Transverse colon (tissue), 4 donors: Measurements from ENCODE around the gene IFT172. TPM values are rescaled to one million over a fixed set of nuclear protein-coding genes. Genes with fewer than 3 reads are reported as not detected.

Experiments used
- DNase-seq: peaks from one replicate; pipeline ENCODE4 v3.0.0-alpha.2; 2019
- H3K27ac ChIP-seq, 4 donors: fragments of 200-600 bp; sonication (generic); 2 replicates each; pipeline ENCODE4 v1.5.1; 2016 to 2018; ENCODE audit warnings: inconsistent platforms in 4 of 4
- H3K27me3 ChIP-seq: fragments of 200-600 bp; sonication (generic); 2 replicates; pipeline ENCODE4 v1.5.1; 2017; ENCODE audit warnings: inconsistent platforms
- H3K36me3 ChIP-seq, 4 donors: fragments of 200-600 bp; sonication (generic); 2 replicates each; pipeline ENCODE4 v1.5.1; 2017 to 2019; ENCODE audit warnings: inconsistent platforms in 4 of 4
- H3K4me1 ChIP-seq, 4 donors: fragments of 200-600 bp; sonication (generic); 2 replicates each; pipeline ENCODE4 v1.5.1; 2017 to 2020; ENCODE audit warnings: inconsistent platforms in 4 of 4
- H3K4me3 ChIP-seq, 4 donors: fragments of 200-600 bp; sonication (generic); 1 replicate in 1 of 4; 2 replicates in 3 of 4; pipeline versions ENCODE4 v1.5.1 to v1.6.1; 2017 to 2019; ENCODE audit warnings: inconsistent platforms in 4 of 4
- H3K9me3 ChIP-seq, 2 donors: fragments of 200-600 bp; sonication (generic); 2 replicates each; pipeline ENCODE4 v1.5.1; 2017 to 2019; ENCODE audit warnings: inconsistent platforms in 2 of 2
- EP300 ChIP-seq: sonication (generic); formaldehyde crosslinking; IDR thresholded peaks from one replicate; pipeline ENCODE4 v1.6.1; 2017; ENCODE audit warnings: antibody characterized with exemption, low read depth
- POLR2A ChIP-seq: fragments of 450-650 bp; IDR thresholded peaks from one replicate; pipeline ENCODE4 v1.6.1; 2016; ENCODE audit warnings: antibody characterized with exemption, mild to moderate bottlenecking, moderate library complexity
- POLR2AphosphoS5 ChIP-seq, 3 donors: sonication (generic); formaldehyde crosslinking; IDR thresholded peaks; one replicate each; pipeline ENCODE4 v1.6.1; 2016; ENCODE audit warnings: antibody characterized with exemption in 3 of 3
- WGBS, 2 donors: methylation state at CpG; one replicate each; pipeline ENCODE4 v1.1.5; 2018; ENCODE audit warnings: low coverage in 1 of 2; 5-methylcytosine and 5-hydroxymethylcytosine counted together
- in situ Hi-C, 4 donors: fragments of 200-750 bp; cut with MboI; loops; one replicate each; pipeline versions ENCODE4 v1.15.0 to v1.15.1; 2017; ENCODE audit warnings: low sequenced_read_pairs in 3 of 4, low pct_ligation_motif_present in 1 of 4, low pct_unique_long_range_greater_than_20kb in 1 of 4
- intact Hi-C: fragments of 100-400 bp; cut with DNase I; formaldehyde crosslinking; loops from one replicate; pipeline ENCODE4 v1.15.1; 2023; ENCODE audit warnings: low total_unique reads
- total RNA-seq, 4 donors: library from RNA; depleted of rRNA; stranded (reverse); fragments of >200 nt; gene quantifications; one replicate each; pipeline ENCODE4 v1.1.0, GENCODE V29; 2016
- TF ChIP-seq, protein P1 (sequence below), 5 experiments: fragments of 200-600 bp in 3 of 5; fragments of 450-650 bp in 2 of 5; sonication (generic) in 3 of 5; IDR thresholded peaks; 1 replicate in 2 of 5; 2 replicates in 3 of 5; pipeline ENCODE4 v1.5.1; 2016 to 2017; ENCODE audit warnings: antibody characterized with exemption in 5 of 5, inconsistent platforms in 3 of 5, mild to moderate bottlenecking in 2 of 5, moderate library complexity in 1 of 5

Gene IFT172
- total RNA-seq, 4 donors from 2014 or later, result 14.5 to 113 (median 43.5) TPM

GRCh38 chr2:27409321-27410073, 80.0 kb downstream of the IFT172 start, which contains the start of gene PPM1G:
PPM1G (minus strand) TSS chr2:27409591; CDS start chr2:27409422, 169 bp downstream.
- Histone ChIP-seq H3K4me3 (peak within 1 kb of the TSS; percentile 71 to 99 (median 94)), H3K9me3 (no peaks in the 10 kb centered on the region), H3K4me1 (peaks cover 12 to 31% (median 20%) of the 10 kb centered on the region in 4 donors), H3K27me3 (no peaks in the 10 kb centered on the region), H3K27ac (peak within 1 kb of the TSS; percentile 91 to 98 (median 94)), H3K36me3 (no peaks in the 10 kb centered on the region)
- intact Hi-C loops, result no loop called here
- TF ChIP-seq EP300, result no peak
- TF ChIP-seq, protein P1, sequence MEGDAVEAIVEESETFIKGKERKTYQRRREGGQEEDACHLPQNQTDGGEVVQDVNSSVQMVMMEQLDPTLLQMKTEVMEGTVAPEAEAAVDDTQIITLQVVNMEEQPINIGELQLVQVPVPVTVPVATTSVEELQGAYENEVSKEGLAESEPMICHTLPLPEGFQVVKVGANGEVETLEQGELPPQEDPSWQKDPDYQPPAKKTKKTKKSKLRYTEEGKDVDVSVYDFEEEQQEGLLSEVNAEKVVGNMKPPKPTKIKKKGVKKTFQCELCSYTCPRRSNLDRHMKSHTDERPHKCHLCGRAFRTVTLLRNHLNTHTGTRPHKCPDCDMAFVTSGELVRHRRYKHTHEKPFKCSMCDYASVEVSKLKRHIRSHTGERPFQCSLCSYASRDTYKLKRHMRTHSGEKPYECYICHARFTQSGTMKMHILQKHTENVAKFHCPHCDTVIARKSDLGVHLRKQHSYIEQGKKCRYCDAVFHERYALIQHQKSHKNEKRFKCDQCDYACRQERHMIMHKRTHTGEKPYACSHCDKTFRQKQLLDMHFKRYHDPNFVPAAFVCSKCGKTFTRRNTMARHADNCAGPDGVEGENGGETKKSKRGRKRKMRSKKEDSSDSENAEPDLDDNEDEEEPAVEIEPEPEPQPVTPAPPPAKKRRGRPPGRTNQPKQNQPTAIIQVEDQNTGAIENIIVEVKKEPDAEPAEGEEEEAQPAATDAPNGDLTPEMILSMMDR (IDR thresholded peaks at IDR 0.05), result no peak
- TF ChIP-seq POLR2AphosphoS5 (IDR thresholded peaks at IDR 0.05), result peak; percentile 46 to 87 (median 86)
- TF ChIP-seq POLR2A, result peak; percentile 73
- DNase-seq, result peak; percentile 98
- WGBS, 2 donors, result 1 to 2% methylated on average over 13 to 55 of the region's 82 CpGs
- in situ Hi-C loops, result no loop called here

DNA sequence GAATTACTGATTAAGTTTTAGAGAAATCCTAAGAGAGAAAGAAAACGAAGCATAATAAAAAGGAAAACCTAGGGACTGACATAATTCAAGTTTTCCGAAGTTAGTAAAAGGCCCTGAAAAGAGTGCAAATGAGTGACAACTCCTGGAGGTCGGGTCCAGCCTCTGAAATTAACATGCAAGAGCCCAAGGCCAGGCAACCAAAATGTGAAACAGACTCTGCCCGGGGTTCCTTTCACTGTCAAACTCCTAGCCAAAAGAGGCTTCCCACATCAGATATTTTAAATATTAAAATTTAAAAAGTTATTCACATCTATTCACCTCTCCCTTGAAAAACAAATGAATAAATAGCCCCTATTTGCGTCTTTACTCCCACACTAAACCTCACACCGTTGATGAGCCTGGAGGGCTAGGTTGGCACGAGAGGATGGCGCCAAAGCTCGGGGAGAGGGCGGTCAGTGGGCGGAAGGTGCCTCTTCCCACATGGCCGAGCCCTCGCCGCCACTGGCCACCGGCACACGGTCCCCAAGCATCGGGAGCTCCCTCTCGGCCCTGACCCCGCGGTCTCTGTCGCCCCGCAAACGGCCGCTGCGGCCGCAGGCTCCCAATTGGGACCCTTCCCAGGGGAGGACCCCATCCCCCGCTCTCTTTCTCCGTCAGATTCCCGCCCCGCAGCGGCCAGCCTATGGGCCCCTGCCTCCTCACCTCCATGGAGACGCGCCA, 80.8 kb downstream of the IFT172 start:
- peak overlapping the region; percentile 91 to 98 (median 94) for H3K27ac ChIP-seq
- TF ChIP-seq, protein P1 (IDR thresholded peaks at IDR 0.05), result no peak
- no peak for TF ChIP-seq POLR2AphosphoS5 (IDR thresholded peaks at IDR 0.05)
- no peak for TF ChIP-seq POLR2A
- TF ChIP-seq EP300, result no peak
- in situ Hi-C loops, result no loop called here
- no peaks in the 10 kb centered on the region for H3K36me3 ChIP-seq
- no peaks in the 10 kb centered on the region for H3K27me3 ChIP-seq
- H3K4me1 ChIP-seq, result peaks cover 12 to 31% (median 20%) of the 10 kb centered on the region in 4 donors
- peak; percentile 27 for DNase-seq
- peak overlapping the region; percentile 71 to 99 (median 94) for H3K4me3 ChIP-seq
- H3K9me3 ChIP-seq, result no peaks in the 10 kb centered on the region
- WGBS, 2 donors, result 0 to 1% methylated on average over 5 to 16 of the region's 33 CpGs
- intact Hi-C loops, result no loop called here

- intact Hi-C loops, result no loop called here
- TF ChIP-seq, protein P1 (IDR thresholded peaks at IDR 0.05), result peak; percentile 53 to 73 (median 56)
- no peak for TF ChIP-seq POLR2AphosphoS5 (IDR thresholded peaks at IDR 0.05)
- TF ChIP-seq EP300, result no peak
- TF ChIP-seq POLR2A, result no peak
- Histone ChIP-seq H3K36me3 (no peaks in the 10 kb centered on the region), H3K4me3 (peak overlapping the region in 3 of 4 donors; percentile 71 to 99 (median 96)), H3K4me1 (peaks cover 12 to 31% (median 20%) of the 10 kb centered on the region in 4 donors), H3K9me3 (no peaks in the 10 kb centered on the region), H3K27me3 (no peaks in the 10 kb centered on the region), H3K27ac (peak overlapping the region; percentile 91 to 98 (median 94))
- 39 to 51% methylated on average over 12 to 16 of the region's 16 CpGs for WGBS, 2 donors
- in situ Hi-C loops, result no loop called here
- peak; percentile 25 for DNase-seq
Measured at GRCh38 chr2:27407798-27408491, 81.6 kb downstream of the IFT172 start.
